ENCODE measurements around the gene MALRD1.

The MALRD1 gene

GRCh38 chr10:19497026-19497425, 448.4 kb downstream of the MALRD1 start:
- Histone ChIP-seq H3F3A (ENCODE audit: insufficient read depth, low read length) (no peaks in the 10 kb centered on the region), H4K20me1 (ENCODE audit: insufficient read depth, low read length) (no peaks in the 10 kb centered on the region), H2AFZ (ENCODE audit: low read length) (no peak overlapping the region), H3K4me3 (ENCODE audit: low read depth, low read length, poor library complexity, severe bottlenecking) (no peak overlapping the region), H3K4me1 (ENCODE audit: insufficient read depth, low read length, severe bottlenecking) (no peaks in the 10 kb centered on the region), H3K4me2 (ENCODE audit: low read length) (no peak overlapping the region), H3K9ac (ENCODE audit: low read length) (no peak overlapping the region), H3K79me2 (ENCODE audit: insufficient read depth, low read length) (no peaks in the 10 kb centered on the region), H3K27me3 (ENCODE audit: insufficient read depth, low read length) (no peaks in the 10 kb centered on the region), H3K27ac (ENCODE audit: low read depth, low read length, poor library complexity, severe bottlenecking) (no peak overlapping the region), H3K36me3 (ENCODE audit: insufficient read depth, low read length) (no peaks in the 10 kb centered on the region), H3K9me2 (ENCODE audit: low read depth, low read length) (no peaks in the 10 kb centered on the region), H3K9me3 (ENCODE audit: low read length) (no peaks in the 10 kb centered on the region)
- no peak for TF ChIP-seq EZH2 (IDR thresholded peaks at IDR 0.05; ENCODE audit: borderline replicate concordance, low read length)
- TF ChIP-seq CTCF (IDR thresholded peaks at IDR 0.05; ENCODE audit: low read length) = no peak

DNA sequence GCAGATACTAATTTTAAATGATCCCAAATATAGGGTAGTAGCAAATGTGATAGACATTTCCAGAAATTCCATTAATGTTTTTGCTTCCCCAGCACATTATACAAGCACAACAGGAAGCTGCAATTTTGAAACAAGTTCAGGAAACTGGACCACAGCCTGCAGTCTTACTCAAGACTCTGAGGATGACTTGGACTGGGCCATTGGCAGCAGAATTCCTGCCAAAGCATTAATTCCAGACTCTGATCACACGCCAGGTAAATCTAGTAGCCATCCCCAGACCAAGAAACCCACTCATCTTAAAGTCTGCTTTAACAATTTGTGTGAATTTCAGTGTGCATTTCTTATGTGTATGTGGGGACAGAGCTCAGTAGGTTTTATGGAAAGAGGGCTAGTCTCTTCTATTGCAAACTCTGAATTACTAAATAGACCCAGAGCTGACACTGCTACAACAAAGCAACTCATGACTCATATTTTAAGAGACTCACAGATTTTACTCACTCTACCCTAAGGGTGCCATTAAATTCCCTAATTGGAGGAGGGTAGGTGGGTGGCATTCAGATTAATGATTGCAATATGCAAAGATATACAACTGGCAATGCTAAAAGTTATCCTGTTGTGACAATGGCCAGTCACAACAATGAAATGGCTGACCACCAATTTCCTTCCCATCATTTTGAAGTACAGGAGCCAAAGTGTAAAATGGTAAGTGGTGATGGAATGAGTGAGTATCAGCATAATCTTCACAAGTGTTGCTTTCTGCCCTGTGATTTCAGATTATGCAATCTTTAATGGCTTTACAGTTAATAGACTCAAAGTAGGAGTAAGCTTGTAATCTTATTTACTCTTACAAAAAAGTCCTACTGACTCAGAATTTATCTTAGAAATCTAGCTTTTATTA, 450.0 kb downstream of the MALRD1 start:
- Histone ChIP-seq H3K4me3 (ENCODE audit: low read depth, low read length, poor library complexity, severe bottlenecking) (no peak overlapping the region), H3K27ac (ENCODE audit: low read depth, low read length, poor library complexity, severe bottlenecking) (no peak overlapping the region), H3K4me1 (ENCODE audit: insufficient read depth, low read length, severe bottlenecking) (no peaks in the 10 kb centered on the region), H3F3A (ENCODE audit: insufficient read depth, low read length) (no peaks in the 10 kb centered on the region), H4K20me1 (ENCODE audit: insufficient read depth, low read length) (no peaks in the 10 kb centered on the region), H3K4me2 (ENCODE audit: low read length) (no peak overlapping the region), H3K9ac (ENCODE audit: low read length) (no peak overlapping the region), H3K79me2 (ENCODE audit: insufficient read depth, low read length) (no peaks in the 10 kb centered on the region), H3K36me3 (ENCODE audit: insufficient read depth, low read length) (no peaks in the 10 kb centered on the region), H2AFZ (ENCODE audit: low read length) (no peak overlapping the region), H3K9me3 (ENCODE audit: low read length) (no peaks in the 10 kb centered on the region), H3K27me3 (ENCODE audit: insufficient read depth, low read length) (no peaks in the 10 kb centered on the region), H3K9me2 (ENCODE audit: low read depth, low read length) (no peaks in the 10 kb centered on the region)
- TF ChIP-seq EZH2 (IDR thresholded peaks at IDR 0.05; ENCODE audit: borderline replicate concordance, low read length) (no peak), CTCF (IDR thresholded peaks at IDR 0.05; ENCODE audit: low read length) (no peak)

DNA sequence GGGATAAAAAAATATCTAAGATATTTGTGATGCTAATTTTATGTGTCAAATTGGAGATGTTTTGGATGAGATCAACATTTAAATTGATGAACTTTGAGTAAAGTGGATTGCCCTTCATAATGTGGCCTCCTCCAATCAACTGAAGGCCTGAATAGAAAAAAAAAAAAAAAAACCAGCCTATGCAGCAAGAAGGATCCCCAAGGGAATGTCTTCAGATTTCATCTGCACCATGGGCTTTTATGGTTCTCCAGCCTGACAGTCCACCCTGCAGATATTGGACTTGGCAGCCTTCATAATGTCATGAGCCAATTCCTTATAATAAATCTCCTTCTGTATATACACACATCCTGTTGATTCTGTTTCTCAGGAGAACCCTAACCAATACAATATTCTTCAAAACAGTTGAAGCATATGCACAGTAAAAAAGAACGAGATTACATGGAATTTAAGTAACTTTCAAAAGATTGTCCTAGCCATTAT, 450.7 kb downstream of the MALRD1 start:
- no peaks in the 10 kb centered on the region for H3K9me2 ChIP-seq (ENCODE audit: low read depth, low read length)
- no peak overlapping the region for H3K9ac ChIP-seq (ENCODE audit: low read length)
- H3F3A ChIP-seq (ENCODE audit: insufficient read depth, low read length) = no peaks in the 10 kb centered on the region
- no peak overlapping the region for H3K27ac ChIP-seq (ENCODE audit: low read depth, low read length, poor library complexity, severe bottlenecking)
- no peaks in the 10 kb centered on the region for H3K4me1 ChIP-seq (ENCODE audit: insufficient read depth, low read length, severe bottlenecking)
- no peaks in the 10 kb centered on the region for H3K79me2 ChIP-seq (ENCODE audit: insufficient read depth, low read length)
- H3K9me3 ChIP-seq (ENCODE audit: low read length) = no peaks in the 10 kb centered on the region
- no peak overlapping the region for H3K4me3 ChIP-seq (ENCODE audit: low read depth, low read length, poor library complexity, severe bottlenecking)
- no peaks in the 10 kb centered on the region for H4K20me1 ChIP-seq (ENCODE audit: insufficient read depth, low read length)
- no peaks in the 10 kb centered on the region for H3K36me3 ChIP-seq (ENCODE audit: insufficient read depth, low read length)
- no peaks in the 10 kb centered on the region for H3K27me3 ChIP-seq (ENCODE audit: insufficient read depth, low read length)
- H2AFZ ChIP-seq (ENCODE audit: low read length) = no peak overlapping the region
- no peak for TF ChIP-seq EZH2 (IDR thresholded peaks at IDR 0.05; ENCODE audit: borderline replicate concordance, low read length)
- TF ChIP-seq CTCF (IDR thresholded peaks at IDR 0.05; ENCODE audit: low read length) = no peak
- no peak overlapping the region for H3K4me2 ChIP-seq (ENCODE audit: low read length)

All from OCI-LY1 (cell line).